HepG2 (cell line): ENCODE measurements around the gene DBNDD2. TPM values are rescaled to one million over a fixed set of nuclear protein-coding genes. Genes with fewer than 3 reads are reported as not detected.

Experiments used
- ATAC-seq: fragments of 200-7000 bp; cut with Tn5 transposase; 3 replicates; pipeline ENCODE4 v1.9.1; 2020; ENCODE audit warnings: mild to moderate bottlenecking, moderate library complexity
- BruUV-seq: library from RNA; stranded (reverse); fragments of 400-500 nt; replicated peaks from 2 replicates; lab custom pipeline; 2021; lab: Mats Ljungman, UMichigan
- CTCF ChIA-PET: fragments of 300-600 bp; formaldehyde crosslinking; extraction: SDS; loops from one replicate; lab custom pipeline; 2021; ENCODE audit warnings: low total read pairs, inconsistent platforms, low intra/inter-chr PET ratio; lab: Yijun Ruan, JAX
- POLR2A ChIA-PET: fragments of 350-600 bp; sonication (Branson Sonifier 250); formaldehyde crosslinking; loops from one replicate; lab custom pipeline; 2020; ENCODE audit warnings: antibody characterized with exemption, inconsistent platforms; lab: Yijun Ruan, JAX
- DNase-seq: peaks from one replicate; pipeline ENCODE4 v3.0.0-alpha.2; 2015; ENCODE audit warnings: low spot score
- FAIRE-seq: peaks from 3 replicates; lab custom pipeline; 2011; peaks lifted over from hg19 to GRCh38; lab: Jason Lieb, UNC
- H2AFZ ChIP-seq: one replicate; pipeline ENCODE4 v1.6.1; 2011; ENCODE audit warnings: low read length, inconsistent platforms
- H3K27ac ChIP-seq: fragments of 300-600 bp; 3 replicates; pipeline ENCODE4 v1.8.0; 2011; ENCODE audit warnings: mixed run types, mild to moderate bottlenecking, mixed read lengths, low read length, inconsistent platforms; ENCODE audit not compliant: insufficient read depth; ENCODE audit errors: extremely low read length
- H3K27me3 ChIP-seq, 2 experiments: fragments of 200-600 bp in 1 of 2; 2 replicates in 1 of 2; 3 replicates in 1 of 2; pipeline versions ENCODE4 v1.6.0 to v1.8.0; 2011; ENCODE audit warnings: low read length in 2 of 2, mild to moderate bottlenecking in 2 of 2, moderate library complexity in 2 of 2, inconsistent platforms in 1 of 2; ENCODE audit not compliant: insufficient read depth in 2 of 2, control insufficient read depth in 1 of 2
- H3K36me3 ChIP-seq, 2 experiments: fragments of 200-600 bp in 1 of 2; replicated peaks in 1 of 2; 2 replicates in 1 of 2; 3 replicates in 1 of 2; pipeline versions ENCODE4 v1.5.1 to v1.8.0; 2011; ENCODE audit warnings: low read length in 2 of 2, inconsistent platforms in 1 of 2; ENCODE audit not compliant: insufficient read depth in 2 of 2, control insufficient read depth in 1 of 2
- H3K4me1 ChIP-seq: 2 replicates; pipeline ENCODE4 v1.5.1; 2012; ENCODE audit warnings: low read length, inconsistent platforms; ENCODE audit not compliant: insufficient read depth
- H3K4me2 ChIP-seq: 2 replicates; pipeline ENCODE4 v1.6.0; 2011; ENCODE audit warnings: low read depth, low read length, inconsistent platforms
- H3K4me3 ChIP-seq, 3 experiments: fragments of 200-600 bp in 1 of 3; sonication (generic), shearing (Covaris generic) in 1 of 3; replicated peaks in 1 of 3; 2 replicates each; pipeline ENCODE4 v1.5.1; 2011 to 2016; ENCODE audit warnings: low read length in 3 of 3, inconsistent platforms in 2 of 3, low read depth in 2 of 3, mild to moderate bottlenecking in 2 of 3, control low read depth in 1 of 3, mixed read lengths in 1 of 3; ENCODE audit not compliant: insufficient read depth in 1 of 3
- H3K79me2 ChIP-seq: one replicate; pipeline ENCODE4 v1.6.1; 2011; ENCODE audit warnings: low read length, inconsistent platforms; ENCODE audit not compliant: insufficient read depth
- H3K9ac ChIP-seq: 2 replicates; pipeline ENCODE4 v1.6.0; 2011; ENCODE audit warnings: mild to moderate bottlenecking, low read depth, low read length, inconsistent platforms; ENCODE audit not compliant: insufficient read depth
- H3K9me3 ChIP-seq: 2 replicates; pipeline ENCODE4 v1.5.1; 2012; ENCODE audit warnings: mild to moderate bottlenecking, low read length
- H4K20me1 ChIP-seq: 2 replicates; pipeline ENCODE4 v1.6.0; 2011; ENCODE audit warnings: inconsistent platforms, mild to moderate bottlenecking, low read length, moderate library complexity; ENCODE audit not compliant: insufficient read depth
- AGO2 ChIP-seq: fragments of 200-400 bp; formaldehyde crosslinking; optimal IDR thresholded peaks from 2 replicates; pipeline ENCODE3; 2017; ENCODE audit warnings: mild to moderate bottlenecking, low read depth, low read length, moderate library complexity
- CEBPB ChIP-seq: IDR thresholded peaks from 2 replicates; pipeline ENCODE4 v1.6.1; 2011; ENCODE audit warnings: low read depth, low read length, improper control_type of control experiment, borderline replicate concordance
- FOSL1 ChIP-seq: sonication (generic); formaldehyde crosslinking; IDR thresholded peaks from 2 replicates; pipeline ENCODE4 v1.9.0; 2021; ENCODE audit warnings: missing genetic modification reagents, borderline replicate concordance
- IKZF4 ChIP-seq: sonication (generic); formaldehyde crosslinking; IDR thresholded peaks from 2 replicates; pipeline ENCODE4 v1.5.1; 2020; ENCODE audit warnings: borderline replicate concordance, mild to moderate bottlenecking, low read depth, missing genetic modification reagents; ENCODE audit errors: not compliant biosample characterization
- ZNF326 ChIP-seq: sonication (generic); formaldehyde crosslinking; IDR thresholded peaks from 2 replicates; pipeline ENCODE4 v1.4.0; 2020; ENCODE audit warnings: missing genetic modification reagents, borderline replicate concordance
- ZNF337 ChIP-seq: sonication (generic); formaldehyde crosslinking; IDR thresholded peaks from 2 replicates; pipeline ENCODE4 v1.5.1; 2020; ENCODE audit warnings: missing genetic modification reagents, low read depth, mild to moderate bottlenecking, borderline replicate concordance
- ZNF468 ChIP-seq: sonication (generic); formaldehyde crosslinking; IDR thresholded peaks from 2 replicates; pipeline ENCODE4 v1.8.0; 2022; ENCODE audit warnings: mild to moderate bottlenecking, moderate library complexity, missing genetic modification reagents
- ZSCAN12 ChIP-seq: sonication (generic); formaldehyde crosslinking; IDR thresholded peaks from 2 replicates; pipeline ENCODE4 v1.9.0; 2021; ENCODE audit warnings: mild to moderate bottlenecking, missing genetic modification reagents
- WGBS: methylation state at CpG from one replicate; pipeline ENCODE4 v1.1.6; 2017; ENCODE audit warnings: low lambda C conversion rate; 5-methylcytosine and 5-hydroxymethylcytosine counted together
- in situ Hi-C: cut with HindIII; loops from 2 replicates; pipeline ENCODE4 v1.10.0; 2017; ENCODE audit warnings: low pct_unique_long_range_greater_than_20kb; ENCODE audit not compliant: extremely low pct_ligation_motif_present
- intact Hi-C: fragments of 100-400 bp; cut with micrococcal nuclease; formaldehyde crosslinking; loops from one replicate; pipeline ENCODE4 v1.10.0; 2022; ENCODE audit not compliant: unreplicated experiment
- polyA plus RNA-seq, 8 experiments: library from polyadenylated mRNA; depleted of rRNA in 3 of 8; stranded (reverse) in 7 of 8; unstranded in 1 of 8; fragments of >200 nt; fragmentation: Illumina TruSeq in 4 of 8; extraction: Trizol in 4 of 8; gene quantifications; 2 replicates each; pipeline versions ENCODE4 v1.2.1 to v1.2.3, GENCODE V29; 2011 to 2016; ENCODE audit warnings: low read depth in 4 of 8, missing spikeins in 1 of 8, mixed read lengths in 1 of 8; ENCODE audit not compliant: insufficient read depth in 1 of 8
- total RNA-seq, 5 experiments: library from RNA; depleted of rRNA; stranded (reverse); fragments of >200 nt; fragmentation: Illumina TruSeq; extraction: Trizol; gene quantifications; 2 replicates each; pipeline ENCODE4 v1.2.3, GENCODE V29; 2016; ENCODE audit warnings: low read depth in 1 of 5
- TF ChIP-seq, protein P1 (sequence below): sonication (generic); formaldehyde crosslinking; IDR thresholded peaks from 2 replicates; pipeline ENCODE4 v1.4.0; 2020; ENCODE audit warnings: missing genetic modification reagents, borderline replicate concordance
- TF ChIP-seq, protein P2 (sequence below): sonication (generic); formaldehyde crosslinking; IDR thresholded peaks from 2 replicates; pipeline ENCODE4 v1.5.0; 2020; ENCODE audit warnings: mild to moderate bottlenecking, missing genetic modification reagents
- TF ChIP-seq, protein P3 (sequence below): sonication (generic); formaldehyde crosslinking; IDR thresholded peaks from 2 replicates; pipeline ENCODE4 v1.5.0; 2020; ENCODE audit warnings: missing genetic modification reagents

Gene DBNDD2
- total and polyA plus RNA-seq, 2 of the 13 experiments (the other 11 are each of a cell fraction or from before 2014, with no cell fraction given), result 16.7 to 47.6 TPM

DNA sequence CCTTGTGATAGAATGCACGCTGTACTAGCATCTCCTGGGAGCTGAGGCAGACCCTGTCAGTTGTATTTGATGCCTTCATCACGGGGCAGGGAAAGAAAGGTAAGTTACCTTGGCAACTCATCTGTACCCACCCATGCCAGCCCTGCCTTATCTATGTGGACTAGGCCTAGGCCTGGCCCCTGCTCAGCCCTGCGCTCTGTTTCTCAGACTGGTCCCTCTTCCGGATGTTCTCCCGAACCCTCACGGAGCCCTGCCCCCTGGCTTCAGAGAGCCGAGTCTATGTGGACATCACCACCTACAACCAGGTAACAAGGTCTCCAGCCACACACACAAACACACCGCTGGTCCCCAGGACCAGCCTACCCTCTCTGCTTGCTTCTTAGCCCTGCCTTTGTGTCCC lies 12.0 kb downstream of the DBNDD2 start (continued):
- TF ChIP-seq IKZF4 (CRISPR knock-in tag), result no peak

DNA sequence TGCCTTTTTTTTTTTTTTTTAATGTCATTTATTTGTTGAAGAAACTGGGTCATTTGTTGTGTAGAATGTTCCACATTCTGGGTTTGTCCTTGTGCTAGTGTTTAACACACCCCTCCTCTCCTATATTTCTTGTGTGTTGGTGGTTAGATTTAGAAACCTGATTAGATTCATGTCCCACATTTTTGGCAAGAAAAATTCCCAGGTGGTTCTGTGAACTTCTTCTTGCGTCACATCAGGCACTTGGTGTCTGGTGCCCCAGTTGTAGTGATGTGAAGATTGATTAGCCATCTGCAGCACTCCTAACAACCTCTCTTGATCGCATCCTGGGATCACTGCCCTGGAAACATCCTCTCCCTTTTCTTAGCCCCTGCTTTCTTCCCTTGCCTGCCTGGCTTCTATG lies 15.6 kb downstream of the DBNDD2 start:
- Histone ChIP-seq H3K27me3 (no peaks in the 10 kb centered on the region), H3K4me3 (no peak overlapping the region), H3K9me3 (no peaks in the 10 kb centered on the region), H3K4me2 (no peak overlapping the region), H4K20me1 (no peaks in the 10 kb centered on the region), H3K79me2 (no peaks in the 10 kb centered on the region), H3K27ac (no peak overlapping the region), H3K36me3 (peaks cover 32 to 62% of the 10 kb centered on the region in 2 experiments), H2AFZ (no peak overlapping the region), H3K4me1 (0 out of 2 replicates have a peak, but pooled peaks cover 5% of the 10 kb centered on the region), H3K9ac (no peak overlapping the region)
- 98% methylated on average over 2 of the region's 2 CpGs for WGBS
- FAIRE-seq (no peak), ATAC-seq (no peak), DNase-seq (no peak)
- POLR2A ChIA-PET, result no interaction called here
- in situ Hi-C loops (no loop called here), intact Hi-C loops (no loop called here)
- BruUV-seq, result no TSS peak
- TF ChIP-seq ZSCAN12 (CRISPR knock-in tag) (no peak), CEBPB (peak; percentile 24; the same call in 1 of the 2 replicates)
- CTCF ChIA-PET, result no interaction called here

DNA sequence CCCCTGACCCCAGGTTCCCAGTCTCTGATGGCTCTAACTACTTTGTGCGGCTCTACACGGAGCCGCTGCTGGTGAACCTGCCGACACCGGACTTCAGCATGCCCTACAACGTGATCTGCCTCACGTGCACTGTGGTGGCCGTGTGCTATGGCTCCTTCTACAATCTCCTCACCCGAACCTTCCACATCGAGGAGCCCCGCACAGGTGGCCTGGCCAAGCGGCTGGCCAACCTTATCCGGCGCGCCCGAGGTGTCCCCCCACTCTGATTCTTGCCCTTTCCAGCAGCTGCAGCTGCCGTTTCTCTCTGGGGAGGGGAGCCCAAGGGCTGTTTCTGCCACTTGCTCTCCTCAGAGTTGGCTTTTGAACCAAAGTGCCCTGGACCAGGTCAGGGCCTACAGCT lies 17.5 kb downstream of the DBNDD2 start:
- Histone ChIP-seq H3K4me3 (no peak overlapping the region), H3K79me2 (no peaks in the 10 kb centered on the region), H3K27me3 (no peaks in the 10 kb centered on the region), H3K36me3 (peaks cover 17 to 44% of the 10 kb centered on the region in 2 experiments), H2AFZ (no peak overlapping the region), H3K27ac (no peak overlapping the region), H3K4me1 (0 out of 2 replicates have a peak, but pooled peaks cover 5% of the 10 kb centered on the region), H3K9ac (no peak overlapping the region), H3K4me2 (no peak overlapping the region), H4K20me1 (no peaks in the 10 kb centered on the region), H3K9me3 (no peaks in the 10 kb centered on the region)
- POLR2A ChIA-PET, result no interaction called here
- no TSS peak for BruUV-seq
- WGBS, result 97% methylated on average over 17 of the region's 17 CpGs
- intact Hi-C loops, result no loop called here
- in situ Hi-C loops, result no loop called here
- CTCF ChIA-PET, result no interaction called here
- DNase-seq (no peak), FAIRE-seq (no peak), ATAC-seq (no peak)
- TF ChIP-seq, protein P1, sequence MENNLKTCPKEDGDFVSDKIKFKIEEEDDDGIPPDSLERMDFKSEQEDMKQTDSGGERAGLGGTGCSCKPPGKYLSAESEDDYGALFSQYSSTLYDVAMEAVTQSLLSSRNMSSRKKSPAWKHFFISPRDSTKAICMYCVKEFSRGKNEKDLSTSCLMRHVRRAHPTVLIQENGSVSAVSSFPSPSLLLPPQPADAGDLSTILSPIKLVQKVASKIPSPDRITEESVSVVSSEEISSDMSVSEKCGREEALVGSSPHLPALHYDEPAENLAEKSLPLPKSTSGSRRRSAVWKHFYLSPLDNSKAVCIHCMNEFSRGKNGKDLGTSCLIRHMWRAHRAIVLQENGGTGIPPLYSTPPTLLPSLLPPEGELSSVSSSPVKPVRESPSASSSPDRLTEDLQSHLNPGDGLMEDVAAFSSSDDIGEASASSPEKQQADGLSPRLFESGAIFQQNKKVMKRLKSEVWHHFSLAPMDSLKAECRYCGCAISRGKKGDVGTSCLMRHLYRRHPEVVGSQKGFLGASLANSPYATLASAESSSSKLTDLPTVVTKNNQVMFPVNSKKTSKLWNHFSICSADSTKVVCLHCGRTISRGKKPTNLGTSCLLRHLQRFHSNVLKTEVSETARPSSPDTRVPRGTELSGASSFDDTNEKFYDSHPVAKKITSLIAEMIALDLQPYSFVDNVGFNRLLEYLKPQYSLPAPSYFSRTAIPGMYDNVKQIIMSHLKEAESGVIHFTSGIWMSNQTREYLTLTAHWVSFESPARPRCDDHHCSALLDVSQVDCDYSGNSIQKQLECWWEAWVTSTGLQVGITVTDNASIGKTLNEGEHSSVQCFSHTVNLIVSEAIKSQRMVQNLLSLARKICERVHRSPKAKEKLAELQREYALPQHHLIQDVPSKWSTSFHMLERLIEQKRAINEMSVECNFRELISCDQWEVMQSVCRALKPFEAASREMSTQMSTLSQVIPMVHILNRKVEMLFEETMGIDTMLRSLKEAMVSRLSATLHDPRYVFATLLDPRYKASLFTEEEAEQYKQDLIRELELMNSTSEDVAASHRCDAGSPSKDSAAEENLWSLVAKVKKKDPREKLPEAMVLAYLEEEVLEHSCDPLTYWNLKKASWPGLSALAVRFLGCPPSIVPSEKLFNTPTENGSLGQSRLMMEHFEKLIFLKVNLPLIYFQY, result no peak
- TF ChIP-seq FOSL1 (CRISPR knock-in tag) (no peak), ZNF326 (CRISPR knock-in tag) (no peak), AGO2 (peak; percentile 68), ZNF468 (no peak), ZNF337 (CRISPR knock-in tag) (no peak)
- TF ChIP-seq, protein P2, sequence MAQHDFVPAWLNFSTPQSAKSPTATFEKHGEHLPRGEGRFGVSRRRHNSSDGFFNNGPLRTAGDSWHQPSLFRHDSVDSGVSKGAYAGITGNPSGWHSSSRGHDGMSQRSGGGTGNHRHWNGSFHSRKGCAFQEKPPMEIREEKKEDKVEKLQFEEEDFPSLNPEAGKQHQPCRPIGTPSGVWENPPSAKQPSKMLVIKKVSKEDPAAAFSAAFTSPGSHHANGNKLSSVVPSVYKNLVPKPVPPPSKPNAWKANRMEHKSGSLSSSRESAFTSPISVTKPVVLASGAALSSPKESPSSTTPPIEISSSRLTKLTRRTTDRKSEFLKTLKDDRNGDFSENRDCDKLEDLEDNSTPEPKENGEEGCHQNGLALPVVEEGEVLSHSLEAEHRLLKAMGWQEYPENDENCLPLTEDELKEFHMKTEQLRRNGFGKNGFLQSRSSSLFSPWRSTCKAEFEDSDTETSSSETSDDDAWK (CRISPR knock-in tag), result no peak
- TF ChIP-seq, protein P3, sequence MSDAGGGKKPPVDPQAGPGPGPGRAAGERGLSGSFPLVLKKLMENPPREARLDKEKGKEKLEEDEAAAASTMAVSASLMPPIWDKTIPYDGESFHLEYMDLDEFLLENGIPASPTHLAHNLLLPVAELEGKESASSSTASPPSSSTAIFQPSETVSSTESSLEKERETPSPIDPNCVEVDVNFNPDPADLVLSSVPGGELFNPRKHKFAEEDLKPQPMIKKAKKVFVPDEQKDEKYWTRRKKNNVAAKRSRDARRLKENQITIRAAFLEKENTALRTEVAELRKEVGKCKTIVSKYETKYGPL (CRISPR knock-in tag), result no peak
